Stomach (tissue), 9 donors: Measurements from ENCODE around the gene CELF2. TPM values are rescaled to one million over a fixed set of nuclear protein-coding genes. Genes with fewer than 3 reads are reported as not detected.
"Not testable (repeated sequence)": the region's sequence is repeated elsewhere in the genome, so short reads cannot be mapped to it uniquely, and the experiment has no call there.

Experiments
- DNase-seq, 2 donors: peaks; one replicate each; pipeline versions ENCODE4 v3.0.0 to v3.0.0-alpha.2; 2013 to 2019
- H3K27ac ChIP-seq, 5 donors: fragments of 200-600 bp in 4 of 5; sonication (generic) in 4 of 5; one replicate each; pipeline ENCODE4 v1.5.1; 2013 to 2019; ENCODE audit warnings: mild to moderate bottlenecking in 1 of 5, moderate library complexity in 1 of 5
- H3K27me3 ChIP-seq, 3 donors: fragments of 200-600 bp; sonication (generic); one replicate each; pipeline ENCODE4 v1.5.1; 2017 to 2019; ENCODE audit warnings: mixed run types in 1 of 3
- H3K36me3 ChIP-seq, 4 donors: fragments of 200-600 bp; sonication (generic); 1 replicate in 3 of 4; 2 replicates in 1 of 4; pipeline ENCODE4 v1.5.1; 2016 to 2019
- H3K4me1 ChIP-seq, 4 donors: fragments of 200-600 bp; sonication (generic); one replicate each; pipeline ENCODE4 v1.5.1; 2016 to 2019
- H3K4me3 ChIP-seq, 4 donors: fragments of 200-600 bp; sonication (generic) in 3 of 4; one replicate each; pipeline ENCODE4 v1.5.1; 2016 to 2019; ENCODE audit warnings: mild to moderate bottlenecking in 1 of 4
- H3K9me3 ChIP-seq, 4 donors: fragments of 200-600 bp; sonication (generic); one replicate each; pipeline ENCODE4 v1.5.1; 2016 to 2019
- EP300 ChIP-seq: sonication (generic); formaldehyde crosslinking; IDR thresholded peaks from one replicate; pipeline ENCODE4 v1.6.1; 2017; ENCODE audit warnings: antibody characterized with exemption
- POLR2A ChIP-seq, 4 donors: fragments of 450-650 bp; IDR thresholded peaks; one replicate each; pipeline ENCODE4 v1.6.1; 2016; ENCODE audit warnings: antibody characterized with exemption in 4 of 4, control low read depth in 2 of 4, mild to moderate bottlenecking in 1 of 4, moderate library complexity in 1 of 4
- POLR2AphosphoS5 ChIP-seq, 3 donors: sonication (generic); formaldehyde crosslinking; IDR thresholded peaks; one replicate each; pipeline ENCODE4 v1.6.1; 2016; ENCODE audit warnings: antibody characterized with exemption in 3 of 3
- WGBS, 5 donors: extraction: QIAGEN DNeasy Blood & Tissue Kit in 3 of 5; methylation state at CpG; one replicate each; pipeline versions ENCODE4 v1.1.5 to v1.1.7; 2013 to 2018; 5-methylcytosine and 5-hydroxymethylcytosine counted together
- intact Hi-C: fragments of 100-400 bp; cut with DNase I; formaldehyde crosslinking; loops from one replicate; pipeline ENCODE4 v1.15.1; 2023; ENCODE audit warnings: low total_unique reads
- polyA plus RNA-seq, 3 donors: library from polyadenylated mRNA; stranded (reverse); fragments of 200-250 nt; gene quantifications; one replicate each; pipeline ENCODE4 v1.2.3, GENCODE V29; 2013
- total RNA-seq, 5 donors: library from RNA; depleted of rRNA; stranded (reverse); fragments of >200 nt; gene quantifications; one replicate each; pipeline versions ENCODE4 v1.1.0 to v1.2.3, GENCODE V29; 2014 to 2016
- TF ChIP-seq, protein P1 (sequence below), 7 experiments: fragments of 450-650 bp in 4 of 7; fragments of 200-600 bp in 3 of 7; sonication (generic) in 3 of 7; IDR thresholded peaks; one replicate each; pipeline ENCODE4 v1.5.1; 2016 to 2019; ENCODE audit warnings: antibody characterized with exemption in 7 of 7, control low read depth in 2 of 7, mild to moderate bottlenecking in 1 of 7
- donor health status: healthy with polysubstance abuse.
- donor health status: Bipolar disorder and iron deficiency.
- donor health status: healthy.

Gene CELF2
- total and polyA plus RNA-seq, 8 donors = 3.9 to 65.3 (median 36.1) TPM

DNA sequence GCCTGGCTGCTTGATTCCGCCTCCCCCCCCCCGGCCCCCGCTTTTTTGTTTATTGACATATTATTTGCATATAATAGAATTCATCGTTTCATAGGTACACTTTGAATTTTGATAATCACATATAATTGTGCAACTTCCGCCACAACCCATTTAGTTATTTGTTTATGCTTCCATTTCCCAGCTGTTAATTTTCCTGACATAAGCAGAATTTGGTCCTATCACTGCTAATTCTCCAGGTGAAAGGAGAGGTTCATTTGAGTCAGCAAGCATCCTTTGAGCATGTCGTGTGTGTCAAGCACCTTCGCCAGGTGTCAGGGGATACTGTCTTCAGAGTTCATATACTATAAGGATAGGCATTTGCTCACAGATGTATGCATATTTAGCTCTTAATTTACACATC, 102.2 kb downstream of the CELF2 start:
- Histone ChIP-seq H3K4me1 (peaks cover 0 to 6% (median 0%) of the 10 kb centered on the region in 4 donors), H3K27ac (no peak overlapping the region), H3K4me3 (no peak overlapping the region), H3K9me3 (no peaks in the 10 kb centered on the region), H3K36me3 (no peaks in the 10 kb centered on the region), H3K27me3 (no peaks in the 10 kb centered on the region)
- DNase-seq = no peak
- WGBS, 5 donors = 79 to 86% (median 82%) methylated on average over 7 of the region's 7 CpGs
- intact Hi-C loops = no loop called here
- TF ChIP-seq POLR2A (IDR thresholded peaks at IDR 0.05) (no peak), POLR2AphosphoS5 (IDR thresholded peaks at IDR 0.05) (no peak), EP300 (no peak)
- TF ChIP-seq, protein P1, sequence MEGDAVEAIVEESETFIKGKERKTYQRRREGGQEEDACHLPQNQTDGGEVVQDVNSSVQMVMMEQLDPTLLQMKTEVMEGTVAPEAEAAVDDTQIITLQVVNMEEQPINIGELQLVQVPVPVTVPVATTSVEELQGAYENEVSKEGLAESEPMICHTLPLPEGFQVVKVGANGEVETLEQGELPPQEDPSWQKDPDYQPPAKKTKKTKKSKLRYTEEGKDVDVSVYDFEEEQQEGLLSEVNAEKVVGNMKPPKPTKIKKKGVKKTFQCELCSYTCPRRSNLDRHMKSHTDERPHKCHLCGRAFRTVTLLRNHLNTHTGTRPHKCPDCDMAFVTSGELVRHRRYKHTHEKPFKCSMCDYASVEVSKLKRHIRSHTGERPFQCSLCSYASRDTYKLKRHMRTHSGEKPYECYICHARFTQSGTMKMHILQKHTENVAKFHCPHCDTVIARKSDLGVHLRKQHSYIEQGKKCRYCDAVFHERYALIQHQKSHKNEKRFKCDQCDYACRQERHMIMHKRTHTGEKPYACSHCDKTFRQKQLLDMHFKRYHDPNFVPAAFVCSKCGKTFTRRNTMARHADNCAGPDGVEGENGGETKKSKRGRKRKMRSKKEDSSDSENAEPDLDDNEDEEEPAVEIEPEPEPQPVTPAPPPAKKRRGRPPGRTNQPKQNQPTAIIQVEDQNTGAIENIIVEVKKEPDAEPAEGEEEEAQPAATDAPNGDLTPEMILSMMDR (IDR thresholded peaks at IDR 0.05) = no peak

DNA sequence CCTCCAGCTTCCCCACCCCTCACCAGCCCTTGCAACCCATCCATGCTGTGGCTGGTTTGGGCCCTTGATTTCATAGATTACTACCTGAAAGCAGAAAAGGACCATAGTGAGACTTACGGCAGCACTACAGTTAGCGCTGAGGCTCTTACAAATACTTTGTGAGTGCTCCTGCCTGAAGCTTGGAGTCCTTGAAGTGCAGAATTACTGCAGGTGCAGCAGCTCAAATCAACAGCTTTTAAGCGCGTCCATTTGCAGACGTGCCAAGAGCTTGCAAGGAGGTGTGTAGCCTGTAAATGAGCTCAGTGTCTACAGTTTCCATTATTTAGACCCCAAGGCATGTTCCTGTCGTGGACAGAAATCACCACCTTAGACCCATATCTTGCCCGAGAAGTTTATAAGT, 103.0 kb downstream of the CELF2 start:
- WGBS, 5 donors = 81 to 96% (median 92%) methylated on average over 7 of the region's 7 CpGs
- TF ChIP-seq POLR2A (IDR thresholded peaks at IDR 0.05) (no peak), POLR2AphosphoS5 (IDR thresholded peaks at IDR 0.05) (no peak), EP300 (no peak)
- TF ChIP-seq, protein P1 (IDR thresholded peaks at IDR 0.05) = no peak
- intact Hi-C loops = no loop called here

DNA sequence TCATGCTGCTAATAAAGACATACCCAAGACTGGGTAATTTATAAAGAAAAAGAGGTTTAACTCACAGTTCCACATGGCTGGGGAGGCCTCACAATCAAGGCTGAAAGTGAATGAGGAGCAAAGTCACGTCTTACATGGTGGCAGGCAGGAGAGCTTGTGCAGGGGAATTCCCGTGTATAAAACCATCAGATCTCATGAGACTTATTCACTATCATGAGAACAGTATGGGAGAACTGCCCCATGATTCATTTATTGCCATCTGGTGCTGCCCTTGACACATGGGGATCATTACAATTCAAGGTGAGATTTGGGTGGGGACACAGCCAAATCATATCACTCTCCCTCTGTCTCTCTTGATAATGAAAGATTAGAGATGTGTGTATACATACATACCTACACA, 106.2 kb downstream of the CELF2 start:
- 37 to 60% (median 41%) methylated on average over 2 of the region's 2 CpGs for WGBS, 5 donors
- H3K4me1 ChIP-seq, H3K27ac ChIP-seq, H3K4me3 ChIP-seq, H3K9me3 ChIP-seq, H3K36me3 ChIP-seq, intact Hi-C loops, DNase-seq, H3K27me3 ChIP-seq: not testable (repeated sequence)

More for the DNA sequence above, 103.0 kb downstream of the CELF2 start:
- Histone ChIP-seq H3K27me3 (no peaks in the 10 kb centered on the region), H3K36me3 (no peaks in the 10 kb centered on the region), H3K27ac (no peak overlapping the region), H3K4me1 (peaks cover 0 to 6% (median 0%) of the 10 kb centered on the region in 4 donors), H3K9me3 (no peaks in the 10 kb centered on the region), H3K4me3 (no peak overlapping the region)
- DNase-seq = no peak

DNA sequence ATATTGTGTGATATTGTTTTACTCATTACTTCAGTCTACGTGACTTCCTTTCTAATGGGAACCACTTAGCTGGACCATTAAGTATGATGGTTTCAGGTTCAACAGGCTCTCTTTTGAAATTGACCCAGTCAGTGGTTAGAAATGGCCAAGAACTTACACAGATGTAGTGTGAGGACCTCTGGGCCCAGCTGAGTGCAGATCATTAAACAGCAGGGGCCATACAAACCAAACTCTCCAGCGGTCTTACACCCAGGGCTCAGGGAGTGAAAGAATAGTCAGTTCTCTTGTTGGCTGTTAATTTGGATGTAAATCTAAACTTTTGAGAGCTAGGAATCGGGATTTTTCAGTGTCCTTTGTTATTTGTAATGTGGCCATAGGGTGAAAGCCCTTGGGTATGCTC, 107.3 kb downstream of the CELF2 start:
- Histone ChIP-seq H3K27me3 (no peaks in the 10 kb centered on the region), H3K27ac (no peak overlapping the region), H3K4me1 (peaks cover 0 to 6% (median 0%) of the 10 kb centered on the region in 4 donors), H3K9me3 (no peaks in the 10 kb centered on the region), H3K4me3 (no peak overlapping the region), H3K36me3 (no peaks in the 10 kb centered on the region)
- WGBS, 5 donors = 67 to 87% (median 78%) methylated on average over 3 of the region's 3 CpGs
- no peak for DNase-seq
- TF ChIP-seq, protein P1 (IDR thresholded peaks at IDR 0.05) = no peak
- TF ChIP-seq EP300 (no peak), POLR2A (IDR thresholded peaks at IDR 0.05) (no peak), POLR2AphosphoS5 (IDR thresholded peaks at IDR 0.05) (no peak)
- intact Hi-C loops = no loop called here

DNA sequence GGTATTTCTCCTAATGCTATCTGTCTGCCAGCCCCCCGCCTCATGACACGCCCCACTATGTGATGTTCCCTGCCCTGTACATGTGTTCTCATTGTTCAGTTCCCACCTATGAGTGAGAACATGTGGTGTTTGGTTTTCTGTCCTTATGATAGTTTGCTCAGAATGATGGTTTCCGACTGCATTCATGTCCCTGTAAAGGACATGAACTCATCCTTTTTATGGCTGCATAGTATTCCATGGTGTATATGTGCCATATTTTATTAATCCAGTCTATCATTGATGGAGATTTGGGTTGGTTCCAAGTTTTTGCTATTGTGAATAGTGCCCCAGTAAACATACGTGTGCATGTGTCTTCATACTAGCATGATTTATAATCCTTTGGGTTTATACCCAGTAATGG, 109.3 kb downstream of the CELF2 start:
- DNase-seq, H3K36me3 ChIP-seq, H3K4me3 ChIP-seq, H3K27ac ChIP-seq, H3K27me3 ChIP-seq, H3K4me1 ChIP-seq, H3K9me3 ChIP-seq, intact Hi-C loops: not testable (repeated sequence)
- WGBS, 5 donors = 87 to 96% (median 94%) methylated on average over 4 of the region's 4 CpGs
